NB4 (cell line): Measurements from ENCODE around the gene TMEM248.

ENCODE experiments used
- DNase-seq: peaks from one replicate; pipeline ENCODE4 v3.0.0; 2010; ENCODE audit warnings: low read depth
- H3K4me3 ChIP-seq: one replicate; pipeline ENCODE4 v1.5.1; 2011; ENCODE audit warnings: mild to moderate bottlenecking, low read depth, low read length, moderate library complexity
- MYC ChIP-seq: IDR thresholded peaks from 2 replicates; pipeline ENCODE4 v1.6.1; 2011; ENCODE audit warnings: low read depth, low read length
- POLR2A ChIP-seq: IDR thresholded peaks from 2 replicates; pipeline ENCODE4 v1.6.1; 2011; ENCODE audit warnings: mild to moderate bottlenecking; ENCODE audit not compliant: insufficient read length; ENCODE audit errors: extremely low read depth
- TF ChIP-seq, protein P1 (sequence below): IDR thresholded peaks from 2 replicates; pipeline ENCODE4 v1.6.1; 2011; ENCODE audit warnings: low read depth, low read length
- TF ChIP-seq, protein P2 (sequence below): IDR thresholded peaks from one replicate; pipeline ENCODE4 v1.5.1; 2012; ENCODE audit warnings: low read depth, low read length

TMEM248 gene

DNA sequence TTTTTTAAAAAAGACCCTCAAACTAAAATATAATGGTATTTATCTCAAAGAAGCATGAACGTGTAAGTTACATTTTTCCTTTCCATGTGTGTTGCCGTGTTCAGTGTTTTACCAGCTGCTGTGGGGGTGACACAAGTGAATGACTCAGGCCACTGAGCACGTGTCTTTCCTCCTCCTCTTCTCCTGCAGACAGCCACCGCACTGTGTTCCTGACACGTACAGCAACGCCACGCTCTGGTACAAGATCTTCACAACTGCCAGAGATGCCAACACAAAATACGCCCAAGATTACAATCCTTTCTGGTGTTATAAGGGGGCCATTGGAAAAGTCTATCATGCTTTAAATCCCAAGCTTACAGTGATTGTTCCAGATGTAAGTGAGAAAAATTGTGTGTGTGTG lies 29.7 kb downstream of the TMEM248 start:
- no peak for DNase-seq
- TF ChIP-seq MYC = no peak
- TF ChIP-seq, protein P1, sequence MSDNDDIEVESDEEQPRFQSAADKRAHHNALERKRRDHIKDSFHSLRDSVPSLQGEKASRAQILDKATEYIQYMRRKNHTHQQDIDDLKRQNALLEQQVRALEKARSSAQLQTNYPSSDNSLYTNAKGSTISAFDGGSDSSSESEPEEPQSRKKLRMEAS = no peak
- TF ChIP-seq, protein P2, sequence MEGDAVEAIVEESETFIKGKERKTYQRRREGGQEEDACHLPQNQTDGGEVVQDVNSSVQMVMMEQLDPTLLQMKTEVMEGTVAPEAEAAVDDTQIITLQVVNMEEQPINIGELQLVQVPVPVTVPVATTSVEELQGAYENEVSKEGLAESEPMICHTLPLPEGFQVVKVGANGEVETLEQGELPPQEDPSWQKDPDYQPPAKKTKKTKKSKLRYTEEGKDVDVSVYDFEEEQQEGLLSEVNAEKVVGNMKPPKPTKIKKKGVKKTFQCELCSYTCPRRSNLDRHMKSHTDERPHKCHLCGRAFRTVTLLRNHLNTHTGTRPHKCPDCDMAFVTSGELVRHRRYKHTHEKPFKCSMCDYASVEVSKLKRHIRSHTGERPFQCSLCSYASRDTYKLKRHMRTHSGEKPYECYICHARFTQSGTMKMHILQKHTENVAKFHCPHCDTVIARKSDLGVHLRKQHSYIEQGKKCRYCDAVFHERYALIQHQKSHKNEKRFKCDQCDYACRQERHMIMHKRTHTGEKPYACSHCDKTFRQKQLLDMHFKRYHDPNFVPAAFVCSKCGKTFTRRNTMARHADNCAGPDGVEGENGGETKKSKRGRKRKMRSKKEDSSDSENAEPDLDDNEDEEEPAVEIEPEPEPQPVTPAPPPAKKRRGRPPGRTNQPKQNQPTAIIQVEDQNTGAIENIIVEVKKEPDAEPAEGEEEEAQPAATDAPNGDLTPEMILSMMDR = no peak
- no peak for TF ChIP-seq POLR2A
- H3K4me3 ChIP-seq = no peak overlapping the region

DNA sequence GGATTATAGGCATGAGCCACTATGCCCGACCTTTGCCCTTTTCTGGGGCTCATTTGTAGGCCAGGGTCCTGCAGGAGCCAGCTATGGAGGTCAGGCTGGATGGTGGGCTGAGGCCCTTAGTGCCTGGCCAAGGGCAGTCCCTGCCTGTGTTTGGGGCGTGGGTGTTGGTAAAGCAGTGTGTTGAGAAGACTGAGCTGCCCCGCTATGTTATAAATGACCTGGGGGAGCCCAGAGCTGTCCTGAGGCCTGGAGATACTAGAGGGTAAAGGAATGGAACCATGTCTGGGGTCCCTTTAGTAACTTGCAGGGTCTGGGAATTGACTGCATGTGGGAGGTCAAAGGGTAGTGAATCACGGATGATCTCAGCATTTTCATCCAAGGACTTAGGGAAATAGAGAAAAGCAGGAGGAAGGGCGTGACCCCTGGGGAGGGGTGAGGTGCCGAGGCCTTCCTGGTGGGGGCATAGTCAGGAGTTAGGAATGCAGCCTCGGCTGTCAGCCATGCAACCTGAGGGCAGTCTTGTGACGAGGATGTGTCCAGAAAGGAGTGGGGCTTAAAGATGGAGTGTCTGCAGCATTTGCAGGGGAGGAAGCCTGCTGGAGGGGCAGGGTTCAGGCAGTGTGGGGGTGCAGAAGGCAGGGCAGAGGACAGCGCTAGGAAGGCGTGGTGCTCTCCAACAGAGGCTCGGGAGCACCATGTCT lies 31.5 kb downstream of the TMEM248 start:
- no peak for DNase-seq
- H3K4me3 ChIP-seq = no peak overlapping the region
- TF ChIP-seq, protein P1 = no peak
- TF ChIP-seq MYC = no peak

DNA sequence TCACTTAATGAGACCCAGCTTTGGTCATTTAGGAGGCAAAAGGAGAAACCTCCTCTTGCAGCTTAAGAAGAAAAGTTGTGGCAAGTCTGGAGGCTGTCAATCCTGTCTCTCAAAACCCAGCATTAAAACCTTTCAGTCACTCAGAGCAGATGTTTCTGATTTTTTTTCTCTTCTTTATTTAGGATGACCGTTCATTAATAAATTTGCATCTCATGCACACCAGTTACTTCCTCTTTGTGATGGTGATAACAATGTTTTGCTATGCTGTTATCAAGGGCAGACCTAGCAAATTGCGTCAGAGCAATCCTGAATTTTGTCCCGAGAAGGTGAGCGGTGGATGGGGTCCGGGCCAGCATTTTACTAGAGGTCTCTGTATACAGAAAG lies 32.0 kb downstream of the TMEM248 start:
- no peak overlapping the region for H3K4me3 ChIP-seq
- TF ChIP-seq, protein P1 = no peak
- TF ChIP-seq POLR2A (no peak), MYC (no peak)
- TF ChIP-seq, protein P2 = no peak
- DNase-seq = no peak

DNA sequence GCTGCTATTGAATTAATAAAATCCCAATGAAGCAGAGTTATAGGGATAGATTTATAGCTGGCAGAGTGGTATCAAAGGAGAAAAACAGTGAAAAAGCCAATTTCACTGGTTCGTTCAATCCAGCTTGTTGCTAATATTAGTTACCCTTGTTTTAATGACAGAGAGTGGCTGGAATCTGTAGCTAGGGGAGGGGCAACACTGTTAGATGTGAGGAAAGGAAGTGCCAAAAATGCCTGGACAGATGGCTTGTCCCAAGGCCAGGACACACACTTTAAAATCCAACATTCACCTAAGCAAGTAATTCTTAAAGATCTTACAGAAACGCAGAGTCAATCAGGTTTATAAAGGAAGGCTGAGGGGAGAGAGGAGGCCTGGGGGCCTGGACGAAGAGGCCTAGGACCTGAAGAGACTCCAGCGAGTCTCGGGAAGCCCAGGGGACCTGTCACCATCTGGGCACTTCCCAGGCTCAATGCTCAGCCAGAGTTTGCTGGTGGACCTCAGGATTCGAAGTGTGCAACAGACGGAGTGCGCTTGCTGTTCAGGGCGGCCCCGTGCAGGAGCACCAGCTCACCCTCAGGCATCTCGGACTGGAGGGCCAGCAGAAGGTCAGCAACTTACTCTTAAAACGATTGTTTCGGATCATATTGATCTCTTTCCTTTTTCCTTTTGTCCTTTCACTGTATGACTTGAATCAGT lies 36.7 kb downstream of the TMEM248 start:
- DNase-seq = no peak
- TF ChIP-seq, protein P1 = no peak
- TF ChIP-seq MYC (no peak), POLR2A (no peak)
- no peak overlapping the region for H3K4me3 ChIP-seq

DNA sequence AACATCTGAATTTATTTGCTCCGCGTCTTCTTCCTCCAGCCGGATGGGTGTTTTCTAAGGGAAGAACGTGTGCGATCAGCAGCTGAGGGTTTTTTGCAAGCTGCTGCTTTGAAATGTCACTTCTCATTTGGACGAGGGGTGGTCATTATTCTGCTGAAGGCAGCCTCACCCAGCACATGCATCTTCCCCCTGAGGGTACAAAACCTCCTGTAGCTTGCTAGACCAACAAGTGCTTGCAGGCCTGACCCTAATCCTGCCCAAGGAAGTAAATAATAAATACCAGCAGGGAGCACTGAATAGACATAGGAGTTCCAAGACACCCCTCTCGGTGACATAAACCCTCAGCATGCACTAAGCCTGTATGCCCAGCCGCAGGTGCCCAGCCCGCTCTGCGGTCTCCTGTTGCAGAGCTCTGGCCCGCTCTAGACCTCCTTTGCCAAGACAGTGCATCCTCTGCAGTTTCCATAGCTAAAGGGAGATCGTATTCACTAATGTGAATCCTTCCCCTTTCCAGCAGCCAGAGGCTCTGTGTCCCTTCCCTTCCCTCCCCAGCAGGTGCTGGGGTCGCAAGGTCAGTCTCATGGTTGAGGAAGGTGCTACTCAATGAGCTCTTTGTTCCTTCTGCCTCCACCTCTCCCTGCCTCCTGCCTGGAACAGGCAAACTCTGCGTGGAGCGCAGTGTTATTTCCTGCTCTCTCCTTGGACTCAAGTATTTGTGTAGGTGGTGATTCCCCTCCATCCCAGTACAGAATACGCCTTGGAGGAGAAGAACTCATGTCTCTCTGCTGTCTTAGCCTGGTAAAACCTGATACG lies 37.7 kb downstream of the TMEM248 start:
- no peak for DNase-seq
- H3K4me3 ChIP-seq = no peak overlapping the region
- TF ChIP-seq, protein P1 = no peak
- TF ChIP-seq, protein P2 = no peak
- TF ChIP-seq MYC = no peak
- TF ChIP-seq POLR2A = no peak

DNA sequence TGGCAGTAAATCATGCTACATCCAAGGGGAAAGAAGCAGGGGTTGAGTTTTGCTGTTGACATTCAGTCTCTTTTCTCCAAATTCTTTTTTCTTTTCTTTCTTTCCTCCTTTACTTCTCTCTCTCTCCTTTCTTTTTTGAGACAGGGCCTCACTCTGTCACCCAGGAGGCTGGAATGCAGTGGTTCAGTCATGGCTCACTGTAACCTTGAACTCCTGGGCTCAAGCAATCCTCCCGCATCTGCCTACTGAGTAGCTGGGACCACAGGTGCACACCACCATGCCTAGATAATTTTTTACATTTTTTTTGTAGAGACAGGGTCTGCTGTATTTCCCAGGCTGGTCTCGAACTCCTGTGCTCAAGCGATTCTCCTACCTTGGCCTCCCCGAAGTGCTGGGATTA lies 39.2 kb downstream of the TMEM248 start:
- no peak overlapping the region for H3K4me3 ChIP-seq
- DNase-seq = no peak
- TF ChIP-seq, protein P2 = no peak
- TF ChIP-seq, protein P1 = no peak
- TF ChIP-seq MYC = no peak
- no peak for TF ChIP-seq POLR2A
